Activated CD4-positive, alpha-beta T cell treated with anti-CD3 and anti-CD28 coated beads for 4 hours (primary cell): ENCODE measurements around the gene MAFG.
"Not testable (repeated sequence)": the region's sequence is repeated elsewhere in the genome, so short reads cannot be mapped to it uniquely, and the experiment has no call there.

Experiments
- DNase-seq, 2 donors: peaks; one replicate each; pipeline ENCODE4 v3.0.0-alpha.2; 2020

Gene MAFG

DNA sequence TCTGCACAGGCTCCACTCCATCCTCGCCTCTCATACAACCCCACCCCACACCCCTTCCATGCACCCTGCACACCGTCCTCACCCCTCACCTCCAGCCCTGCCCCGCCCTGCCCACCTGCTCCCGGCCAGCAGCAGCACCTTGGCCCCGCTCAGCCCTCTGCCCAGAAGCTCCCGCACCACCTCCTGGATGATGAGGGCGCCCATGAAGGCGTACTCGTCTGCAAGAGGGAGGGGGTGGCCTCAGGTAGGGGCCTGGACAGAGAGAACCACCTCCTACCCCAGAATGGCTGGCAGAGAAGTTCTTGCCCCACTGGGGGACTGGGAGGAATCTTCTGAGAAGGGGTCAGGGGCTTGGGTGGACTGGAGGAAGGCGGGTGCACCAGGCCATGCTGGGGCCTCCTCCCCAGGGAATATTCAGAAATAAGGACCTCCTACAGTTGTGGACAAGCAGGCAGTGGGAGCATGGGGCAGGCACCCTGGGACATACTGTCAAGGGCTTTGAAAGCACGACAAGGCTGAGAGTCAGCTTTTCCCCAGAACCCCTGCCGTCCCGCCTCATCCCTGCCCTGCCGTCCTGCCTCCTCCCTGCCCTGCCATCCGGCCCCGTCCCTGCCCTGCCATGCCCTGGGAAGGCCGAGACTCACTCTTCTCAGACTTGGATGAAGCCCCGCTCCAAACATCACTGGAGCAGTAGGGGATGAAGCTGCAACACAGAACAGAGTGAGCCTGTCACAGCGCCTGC lies 30.3 kb upstream of the MAFG start:
- no peak for DNase-seq

DNA sequence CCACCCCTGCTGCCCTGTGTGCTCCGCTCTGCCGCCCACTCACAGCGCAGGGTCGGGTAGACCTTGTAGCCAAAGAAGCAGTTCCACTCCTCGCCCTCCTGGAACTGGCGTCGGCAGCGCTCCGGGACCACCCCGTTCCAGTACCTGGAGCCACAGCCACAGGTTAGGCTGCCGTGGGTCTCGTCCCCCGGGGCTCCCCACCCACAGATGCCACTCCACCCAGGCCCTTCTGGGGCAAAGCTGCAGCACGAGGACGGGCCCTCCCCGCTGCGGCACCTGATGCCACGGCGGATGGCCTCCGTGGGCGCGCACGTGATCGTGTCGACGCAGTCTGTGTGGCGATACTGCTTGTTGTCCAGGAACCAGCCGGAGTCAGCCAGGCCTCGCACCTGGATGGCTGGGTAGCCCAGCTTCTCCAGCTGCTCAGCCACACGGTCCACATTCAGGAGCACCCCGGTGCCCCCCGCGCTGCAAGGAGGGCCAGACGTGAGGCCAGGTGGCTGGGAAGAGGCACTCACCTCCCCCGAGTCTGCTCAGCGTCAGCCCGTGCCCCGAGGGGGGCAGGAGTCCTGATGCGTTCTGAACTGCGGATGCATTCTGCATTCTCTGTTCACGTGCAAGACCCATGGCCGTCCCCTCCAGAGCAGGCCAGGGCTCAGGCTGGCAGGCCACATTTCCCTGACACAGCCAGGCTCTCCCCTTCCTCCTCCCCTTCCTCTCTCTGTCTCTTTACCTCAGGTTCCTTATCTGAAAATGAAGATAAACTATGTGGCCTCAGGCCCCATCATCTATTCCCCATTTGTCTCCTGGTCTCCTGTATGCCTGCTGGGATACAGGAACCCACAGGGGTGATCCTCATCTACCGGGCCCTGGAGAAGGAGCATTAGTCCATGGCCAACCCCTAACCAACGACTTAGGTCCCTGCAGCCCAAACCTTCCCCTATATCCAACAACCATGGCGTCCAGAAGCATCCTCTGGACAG lies 29.4 kb upstream of the MAFG start:
- no peak for DNase-seq

DNA sequence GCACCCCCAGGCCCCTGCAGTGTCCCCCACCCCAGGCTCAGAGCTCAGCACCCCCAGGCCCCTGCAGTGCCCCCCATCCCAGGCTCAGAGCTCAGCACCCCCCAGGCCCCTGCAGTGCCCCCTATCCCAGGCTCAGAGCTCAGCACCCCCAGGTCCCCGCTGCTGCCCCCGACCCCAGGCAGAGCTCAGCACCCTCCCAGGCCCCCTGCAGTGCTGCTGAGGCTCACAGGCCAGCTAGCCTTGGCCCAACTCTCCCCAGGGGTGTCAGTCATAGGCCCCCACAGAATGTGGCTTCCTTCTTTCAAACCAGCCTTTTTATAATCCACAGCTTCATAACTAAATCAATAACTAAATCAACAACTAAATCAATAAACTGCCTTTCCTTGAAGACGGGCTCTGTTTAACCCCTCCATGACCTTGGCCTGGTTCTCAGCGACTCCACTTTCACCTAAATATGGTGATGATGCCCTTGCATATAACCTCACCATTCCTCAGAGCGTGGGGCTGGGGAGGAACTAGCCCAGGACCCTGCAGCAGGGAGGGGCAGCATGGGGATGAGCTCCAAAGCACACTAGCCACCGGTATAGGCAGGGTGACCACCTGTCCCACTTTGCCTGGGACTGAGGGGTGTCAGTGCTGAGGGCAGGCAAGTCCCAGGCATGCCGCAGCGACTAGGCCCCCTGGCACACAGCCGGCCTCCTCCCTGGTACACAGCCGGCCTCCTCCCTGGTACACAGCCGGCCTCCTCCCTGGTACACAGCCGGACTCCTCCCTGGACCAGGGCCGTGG lies 28.4 kb upstream of the MAFG start:
- no peak for DNase-seq

DNA sequence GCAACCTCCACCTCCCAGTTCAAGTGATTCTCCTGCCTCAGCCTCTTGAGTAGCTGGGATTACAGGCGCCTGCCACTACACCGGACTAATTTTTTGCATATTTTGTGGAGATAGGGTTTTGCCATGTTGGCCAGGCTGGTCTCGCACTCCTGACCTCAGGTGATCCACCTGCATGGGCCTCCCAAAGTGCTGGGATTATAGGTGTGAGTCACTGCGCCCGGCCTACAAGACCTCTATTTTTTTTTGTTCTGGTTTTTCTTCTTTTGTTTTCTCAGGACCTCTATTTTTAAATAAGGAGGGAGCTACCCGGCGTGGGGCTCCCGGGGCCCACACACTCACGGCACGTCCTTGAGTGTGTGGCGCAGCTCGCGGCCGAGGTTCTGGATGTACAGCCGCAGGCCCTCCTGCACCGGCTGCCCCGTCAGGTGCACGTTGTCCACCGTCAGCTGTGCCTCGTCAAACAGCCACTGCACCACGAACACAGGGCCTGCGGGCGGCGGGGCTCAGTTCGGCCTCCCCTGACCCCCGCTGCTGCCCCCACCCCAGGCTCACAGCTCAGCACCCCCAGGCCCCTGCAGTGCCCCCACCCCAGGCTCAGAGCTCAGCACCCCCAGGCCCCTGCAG lies 27.6 kb upstream of the MAFG start:
- no peak for DNase-seq

DNA sequence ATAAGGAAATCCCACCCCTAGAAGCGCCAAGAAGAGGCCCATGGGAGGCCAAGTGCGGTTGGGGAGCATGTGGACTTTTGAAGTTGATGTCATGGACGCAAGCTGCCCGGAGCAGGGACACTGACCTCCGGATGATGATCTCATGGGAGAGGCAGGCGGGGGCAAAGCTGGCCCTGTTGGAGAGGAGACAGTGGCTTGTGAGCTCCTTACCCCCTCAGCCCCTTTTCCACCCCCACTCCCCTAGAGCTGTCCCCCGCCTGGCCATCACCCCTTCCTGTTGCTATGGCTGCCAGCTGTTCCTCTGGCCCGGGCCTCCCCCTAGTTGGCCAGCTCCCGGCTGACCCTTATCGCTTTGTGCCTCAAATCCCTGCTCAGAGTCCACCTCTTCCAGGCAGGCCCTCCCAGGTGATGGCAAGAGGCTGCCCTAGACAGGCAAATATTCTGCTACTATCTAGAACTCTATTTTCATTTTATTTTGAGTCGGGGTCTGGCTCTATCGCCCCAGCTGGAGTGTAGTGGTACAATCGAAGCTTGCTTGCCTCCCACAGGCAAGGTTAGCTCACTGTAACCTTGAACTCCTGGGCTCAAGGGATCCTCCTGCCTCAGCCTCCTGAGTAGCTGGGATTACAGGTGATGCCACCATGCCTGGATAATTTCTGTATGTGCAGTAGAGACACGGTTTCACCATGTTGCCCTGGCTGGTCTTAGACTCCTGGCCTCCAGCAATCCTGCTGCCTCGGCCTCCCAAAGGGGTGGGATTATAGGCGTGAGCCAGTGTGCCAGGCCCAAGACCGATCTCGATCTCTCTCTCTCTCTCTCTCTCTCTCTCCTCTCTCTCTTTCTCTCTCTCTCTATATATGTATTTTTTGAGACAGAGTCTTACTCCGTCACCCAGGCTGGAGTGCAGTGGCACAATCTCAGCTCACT lies 26.9 kb upstream of the MAFG start:
- DNase-seq, result no peak

DNA sequence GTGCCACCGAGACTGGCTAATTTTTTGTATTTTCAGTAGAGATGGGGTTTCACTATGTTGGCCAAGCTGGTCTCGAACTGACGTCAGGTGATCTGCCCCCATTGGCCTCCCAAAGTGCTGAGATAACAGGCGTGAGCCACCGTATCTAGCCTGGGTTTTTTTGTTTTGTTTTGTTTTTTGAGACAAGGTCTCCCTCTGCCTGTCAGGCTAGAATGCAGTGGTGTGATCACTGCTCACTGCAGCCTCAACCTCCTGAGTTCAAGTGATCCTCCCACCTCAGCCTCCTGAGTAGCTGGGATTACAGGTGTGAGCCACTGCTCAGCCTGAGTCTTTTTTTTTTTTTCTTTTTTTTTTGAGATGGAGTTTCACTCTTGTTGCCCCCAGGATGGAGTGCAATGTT lies 25.9 kb upstream of the MAFG start:
- DNase-seq, result not testable (repeated sequence)

DNA sequence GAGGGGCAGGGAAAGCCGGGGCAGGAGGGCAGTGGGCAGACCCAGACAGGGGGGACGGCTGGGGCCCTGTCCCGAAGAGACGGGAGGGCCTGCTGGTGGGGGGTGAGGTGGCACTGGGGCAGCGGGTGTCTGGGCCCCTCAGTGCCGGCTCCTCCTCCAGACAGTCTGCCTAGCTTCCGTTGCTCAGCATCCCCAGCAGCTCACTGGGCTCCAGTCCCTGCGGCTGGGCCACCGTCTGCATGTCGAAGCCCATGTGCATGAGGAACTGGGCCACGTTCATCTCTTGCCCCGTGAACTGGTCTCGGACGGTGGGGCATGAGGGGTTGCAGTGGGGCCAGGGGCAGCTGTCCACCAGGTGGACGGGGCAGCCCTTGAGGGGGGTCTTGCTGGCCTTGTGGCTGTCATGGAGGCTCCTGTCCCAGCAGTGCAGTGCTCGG lies 25.3 kb upstream of the MAFG start:
- no peak for DNase-seq

DNA sequence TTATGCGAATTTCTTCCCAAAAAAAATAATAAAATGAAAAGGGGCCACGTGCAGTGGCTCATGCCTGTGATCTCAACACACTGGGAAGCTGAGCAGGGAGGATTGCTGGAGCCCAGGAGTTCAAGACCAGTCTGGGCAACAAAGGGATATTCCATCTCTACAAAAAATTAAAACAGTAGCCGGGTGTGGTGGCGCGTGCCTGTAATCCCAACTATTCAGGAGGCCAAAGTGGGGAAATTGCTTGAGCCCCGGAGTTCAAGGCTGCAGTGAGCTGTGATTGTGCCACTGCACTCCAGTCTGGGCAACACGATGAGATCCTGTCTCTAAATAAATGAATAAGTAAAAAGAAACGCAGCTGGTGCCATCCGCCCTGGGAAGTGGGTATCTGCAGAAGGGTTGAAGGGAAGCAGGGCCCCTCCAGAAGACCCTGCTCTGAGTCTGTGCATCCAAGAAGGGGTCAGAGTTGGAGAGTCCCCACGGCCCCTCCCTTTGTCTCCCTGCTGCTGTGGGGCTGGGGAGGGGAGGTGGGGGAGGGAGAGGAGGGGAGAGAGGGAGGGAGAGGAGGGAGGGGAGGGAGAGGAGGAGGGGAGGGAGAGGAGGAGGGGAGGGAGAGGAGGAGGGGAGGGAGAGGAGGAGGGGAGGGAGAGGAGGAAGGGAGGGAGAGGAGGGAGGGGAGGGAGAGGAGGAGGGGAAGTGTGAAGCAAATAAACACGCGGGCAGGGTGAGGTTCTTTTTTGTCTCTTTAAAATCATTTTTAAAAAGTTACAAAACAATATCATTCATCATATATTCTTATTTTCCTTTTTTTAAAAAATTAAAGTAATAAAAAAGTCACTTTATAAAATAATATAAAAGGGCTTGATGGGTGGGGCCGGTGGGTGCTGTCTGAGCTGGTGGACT lies 24.5 kb upstream of the MAFG start:
- DNase-seq, result no peak

DNA sequence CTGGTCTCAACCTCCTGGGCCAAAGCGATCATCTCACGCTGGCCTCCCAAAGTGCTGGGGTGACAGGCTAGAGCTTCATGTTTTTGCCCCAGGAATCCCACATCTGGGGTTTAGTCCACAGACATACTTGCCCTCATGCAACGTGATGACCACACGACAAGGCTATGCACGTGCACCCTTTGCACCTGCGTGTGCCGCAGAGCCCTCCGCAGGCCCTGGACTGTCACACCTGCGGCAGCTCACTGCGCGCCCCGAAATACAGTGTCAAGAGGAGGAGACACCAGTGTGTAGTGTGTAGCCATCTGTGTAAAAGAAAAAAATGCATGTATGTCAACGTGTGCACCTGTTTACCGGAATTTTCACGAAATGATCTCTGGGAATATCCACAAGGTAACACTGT lies 23.0 kb upstream of the MAFG start:
- no peak for DNase-seq

DNA sequence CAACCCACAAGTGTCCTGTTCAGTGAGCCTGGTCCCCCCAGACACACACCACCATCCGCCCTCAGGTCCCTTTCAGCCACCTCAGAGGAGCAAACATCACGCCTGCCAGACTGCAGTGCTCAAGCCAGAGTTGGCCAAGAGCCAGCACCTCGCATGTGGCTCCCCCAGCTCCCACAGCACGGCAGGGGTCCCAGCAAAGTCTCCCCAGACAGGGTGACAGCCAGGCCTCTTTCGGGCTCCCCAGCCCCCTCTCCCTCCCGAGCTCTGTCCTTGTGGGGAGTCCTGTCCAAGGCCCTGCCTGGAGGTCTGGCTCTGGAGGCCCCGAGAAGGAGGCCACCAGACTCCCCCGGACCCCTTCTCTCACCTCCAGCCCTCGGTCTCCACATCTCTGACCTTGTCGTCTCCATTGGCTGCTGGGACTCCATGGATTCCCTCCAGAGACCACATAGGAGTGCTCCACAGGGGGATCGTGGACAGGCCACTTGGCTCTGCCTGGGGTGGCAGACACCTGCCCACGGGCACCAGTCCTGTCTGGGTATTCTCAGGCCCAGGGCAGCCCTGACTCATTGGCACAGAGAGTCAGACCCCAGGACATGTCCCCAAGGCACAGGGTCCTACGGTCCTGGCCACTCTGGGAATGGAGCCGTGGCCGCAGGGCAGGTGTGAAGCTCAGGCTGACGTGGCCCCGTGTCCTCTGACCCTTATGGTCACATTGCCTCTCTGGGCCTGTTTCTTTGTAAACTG lies 21.3 kb upstream of the MAFG start:
- no peak for DNase-seq

DNA sequence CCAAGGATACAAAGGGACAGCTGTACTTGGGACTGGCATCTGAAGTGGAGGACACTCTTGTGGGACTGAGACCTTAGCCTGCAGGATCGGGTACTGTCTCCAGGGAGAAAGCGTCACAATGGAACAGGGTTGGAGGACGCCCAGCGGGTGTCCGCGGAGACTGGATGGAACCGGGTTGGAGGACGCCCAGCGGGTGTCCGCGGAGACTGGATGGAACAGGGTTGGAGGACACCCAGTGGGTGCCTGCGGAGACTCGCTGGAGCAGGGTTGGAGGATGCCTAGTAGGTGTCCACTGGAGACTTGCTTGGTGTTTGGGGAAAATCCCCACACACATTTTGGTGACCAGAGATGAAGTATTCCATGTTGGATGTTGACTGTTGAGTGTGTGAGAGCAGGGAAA lies 19.7 kb upstream of the MAFG start, which contains the start of gene MYADML2:
Gene MYADML2 (minus strand): TSS at position 45 of the 400 bp plus-strand sequence. CDS start 5,492 bp downstream, outside the sequence.
- DNase-seq, result no peak

DNA sequence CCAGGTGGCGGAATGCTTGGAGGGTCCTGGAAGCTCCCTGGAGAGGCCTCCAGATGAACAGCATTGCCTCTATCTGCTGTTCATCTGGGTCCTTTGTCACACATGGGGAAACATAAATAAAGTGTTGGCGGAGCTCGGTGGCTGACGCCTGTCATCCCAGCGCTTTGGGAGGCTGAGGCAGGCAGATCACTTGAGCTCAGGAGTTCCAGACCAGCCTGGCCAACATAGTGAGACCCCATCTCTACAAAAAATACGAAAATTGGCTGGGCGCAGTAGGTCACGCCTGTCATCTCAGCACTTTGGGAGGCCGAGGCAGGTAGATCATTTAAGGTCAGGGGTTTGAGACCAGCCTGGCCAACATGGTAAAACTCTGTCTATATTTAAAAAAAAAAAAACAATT lies 17.3 kb upstream of the MAFG start:
- no peak for DNase-seq

DNA sequence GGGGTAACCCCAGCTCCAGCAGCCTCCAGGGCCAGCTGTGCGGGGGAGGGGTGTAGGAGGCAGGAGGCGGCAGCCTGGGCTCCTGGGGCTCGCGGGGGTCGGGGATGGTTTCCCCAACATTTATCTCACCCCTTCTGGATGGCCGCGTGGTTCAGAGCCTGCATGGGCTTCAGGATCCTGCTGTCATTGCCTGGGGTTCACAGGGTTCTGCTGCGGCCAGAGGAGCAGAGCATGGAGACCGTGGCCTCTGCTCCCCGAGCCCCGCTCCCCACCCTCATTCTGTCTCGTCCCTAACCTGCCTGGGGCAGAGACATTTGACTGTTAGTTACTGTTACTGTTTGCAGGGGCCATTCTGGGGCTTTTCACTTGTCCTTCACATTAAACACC lies 14.6 kb upstream of the MAFG start:
- no peak for DNase-seq

DNA sequence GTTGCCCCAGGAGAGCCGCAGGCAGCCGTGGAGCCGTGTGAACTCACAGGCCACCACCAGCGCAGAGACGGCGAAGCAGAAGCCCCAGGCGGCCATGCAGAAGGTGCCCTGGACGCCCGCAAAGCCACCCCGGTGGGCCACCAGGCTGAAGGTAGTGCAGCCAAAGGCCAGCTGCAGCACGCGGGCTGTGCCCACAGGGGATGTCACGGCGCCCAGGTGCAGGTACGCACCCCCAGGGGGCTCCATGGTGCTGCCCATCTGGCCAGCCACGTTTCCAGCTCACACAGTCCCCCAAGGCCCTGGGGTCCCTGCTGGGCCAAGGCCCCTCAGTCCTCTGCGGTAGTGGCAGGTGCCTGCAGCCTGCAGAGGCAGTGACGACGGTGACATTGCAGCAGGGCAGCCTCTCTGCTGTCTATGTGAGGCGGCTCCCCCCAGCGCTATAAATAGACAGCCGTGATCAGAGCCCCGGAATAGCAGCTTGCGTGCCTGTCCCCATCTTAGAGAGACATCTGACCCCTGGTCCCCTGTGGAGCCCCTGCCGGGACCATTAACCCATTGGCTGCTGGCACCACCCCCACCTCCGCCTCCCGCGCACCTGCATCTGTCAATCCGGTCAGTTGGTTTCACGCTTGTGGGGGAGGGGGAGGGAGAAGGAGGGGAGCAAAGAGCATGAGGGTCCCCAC lies 14.1 kb upstream of the MAFG start:
- no peak for DNase-seq

DNA sequence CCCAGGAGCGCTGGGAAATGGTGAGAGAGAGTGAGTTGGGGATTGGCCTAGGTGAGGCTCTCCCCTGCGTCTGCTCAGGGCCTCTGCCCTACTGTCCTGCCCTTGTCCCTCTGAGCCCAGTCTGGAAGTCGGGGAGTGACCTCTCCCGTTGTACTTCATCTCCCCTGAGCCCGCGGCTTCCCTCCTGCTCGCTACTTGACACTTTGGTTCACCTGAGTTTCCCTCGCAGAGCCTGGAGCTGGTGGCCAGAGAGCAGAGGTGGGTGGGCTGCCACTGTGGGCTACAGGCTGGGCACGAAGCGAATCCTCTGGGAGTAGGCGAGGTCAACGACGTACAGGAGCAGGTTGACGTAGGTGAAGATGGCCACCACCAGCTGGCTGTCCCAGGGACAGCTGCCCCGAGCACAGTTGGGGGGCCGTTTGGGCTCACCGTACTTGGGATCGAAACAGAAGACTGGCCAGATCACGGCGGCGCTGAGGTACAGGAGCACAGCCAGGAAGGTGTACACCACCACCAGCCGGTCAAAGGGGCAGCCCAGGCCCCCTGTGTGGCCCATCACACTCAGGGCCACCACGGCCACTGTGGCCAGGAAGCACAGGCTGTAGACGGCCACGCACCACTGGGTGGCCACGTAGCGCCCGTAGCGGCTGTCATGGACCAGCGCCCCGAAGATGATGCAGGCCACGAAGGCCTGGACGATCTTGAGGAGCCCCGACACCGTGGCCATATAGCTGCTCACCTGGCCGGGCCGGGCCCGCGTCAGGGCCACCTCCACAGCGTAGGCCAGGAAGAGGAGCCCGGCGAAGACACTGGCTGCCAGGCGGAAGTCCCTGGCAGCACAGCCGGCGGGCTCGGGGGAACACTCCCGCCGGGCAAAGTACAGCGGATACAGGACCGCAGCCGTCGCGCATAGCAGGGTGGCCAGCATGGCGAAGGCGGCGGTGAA lies 13.3 kb upstream of the MAFG start:
- no peak for DNase-seq

DNA sequence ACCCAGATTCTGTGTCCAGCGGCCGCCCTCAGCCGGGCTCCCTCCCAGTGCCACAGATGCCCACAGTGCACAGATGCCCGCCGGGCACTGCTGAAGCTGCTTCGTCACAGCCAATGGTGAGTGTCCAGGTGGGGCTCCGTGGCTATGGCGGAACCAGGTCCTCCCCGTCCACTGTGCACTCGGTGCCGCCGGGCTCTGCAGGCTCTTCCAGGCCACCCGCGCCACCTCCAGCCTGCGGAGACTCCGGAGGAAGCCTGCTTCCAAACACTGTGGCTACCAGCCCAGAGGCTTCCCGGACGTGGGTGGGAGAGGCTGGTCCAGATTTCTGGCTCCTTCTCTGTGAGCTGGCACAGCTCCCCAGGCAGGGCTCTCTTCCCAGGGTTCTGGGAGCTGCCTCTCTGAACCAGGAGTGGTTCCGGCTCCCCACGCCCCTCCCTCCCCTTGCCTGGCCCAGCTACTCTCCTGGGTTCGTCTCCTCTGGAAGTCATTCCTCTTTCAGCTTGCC lies 12.4 kb upstream of the MAFG start:
- no peak for DNase-seq

DNA sequence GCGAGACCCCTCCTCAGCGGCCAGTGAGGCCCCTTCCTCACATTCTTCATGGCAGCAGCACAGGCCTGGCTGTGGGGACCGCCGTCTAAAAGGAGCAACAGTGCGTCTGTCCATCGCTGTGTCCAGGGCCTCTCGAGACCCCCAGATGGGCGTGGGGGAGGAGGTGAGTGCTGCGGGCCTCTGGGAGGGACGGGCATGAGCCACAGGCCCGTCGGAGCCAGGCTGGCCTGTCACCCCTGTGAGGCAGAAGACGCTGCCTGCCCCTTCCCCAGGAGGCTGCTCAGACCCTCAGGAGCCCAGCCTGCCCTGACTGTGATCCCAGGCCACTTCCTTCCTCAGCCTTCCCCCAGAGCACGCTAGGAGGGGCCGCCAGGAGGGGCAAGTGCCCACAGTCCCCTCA lies 11.7 kb upstream of the MAFG start:
- no peak for DNase-seq

DNA sequence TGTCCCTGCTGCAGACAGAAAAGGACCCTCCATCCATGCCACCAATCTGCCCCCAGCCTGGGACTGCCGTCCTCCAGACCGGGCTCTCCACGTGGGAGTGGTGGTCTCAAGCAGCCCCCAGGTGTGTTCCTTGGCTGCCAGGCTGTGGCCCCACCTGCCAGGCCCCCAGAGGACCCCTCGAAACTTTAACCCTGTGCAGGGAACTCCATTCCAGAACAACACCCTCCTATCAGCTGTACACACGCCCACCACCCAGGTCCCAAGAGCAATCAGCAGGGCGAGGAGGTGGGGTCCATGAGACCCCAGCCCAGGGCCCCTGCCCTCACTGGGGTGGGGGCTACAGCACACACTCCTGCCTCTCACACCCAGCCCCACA lies 8.2 kb upstream of the MAFG start:
- no peak for DNase-seq
